T-helper 9 cell (primary cell): ENCODE results near the gene LSP1.

ENCODE experiments used
- DNase-seq: peaks from one replicate; pipeline ENCODE4 v3.0.0-alpha.2; 2020

LSP1 gene

GRCh38 chr11:1848640-1849430 is 4.0 kb upstream of the LSP1 start:
- DNase-seq: no peak

GRCh38 chr11:1851468-1852180 is 1.3 kb upstream of the LSP1 start:
- DNase-seq: no peak

GRCh38 chr11:1852271-1852876 is 510 bp upstream of the LSP1 start:
- no peak for DNase-seq

- DNase-seq: no peak
Measured at GRCh38 chr11:1853376-1854131, 670 bp downstream of the LSP1 start.

GRCh38 chr11:1854132-1854948 is 1.5 kb downstream of the LSP1 start:
- no peak for DNase-seq

GRCh38 chr11:1854949-1855885 is 2.3 kb downstream of the LSP1 start:
- no peak for DNase-seq

- no peak for DNase-seq
Measured at GRCh38 chr11:1855886-1856265, 3.0 kb downstream of the LSP1 start.

GRCh38 chr11:1856306-1857005 is 3.6 kb downstream of the LSP1 start:
- no peak for DNase-seq

GRCh38 chr11:1857064-1857463 is 4.2 kb downstream of the LSP1 start:
- DNase-seq: no peak

GRCh38 chr11:1858154-1858553 is 5.3 kb downstream of the LSP1 start:
- no peak for DNase-seq

GRCh38 chr11:1858576-1858975 is 5.7 kb downstream of the LSP1 start:
- DNase-seq: no peak

GRCh38 chr11:1859004-1859403 is 6.1 kb downstream of the LSP1 start:
- DNase-seq: no peak

- DNase-seq: no peak
Measured at GRCh38 chr11:1860108-1860507, 7.2 kb downstream of the LSP1 start.

GRCh38 chr11:1861435-1862411 is 8.8 kb downstream of the LSP1 start:
- DNase-seq: no peak

GRCh38 chr11:1862588-1863351 is 9.9 kb downstream of the LSP1 start:
- no peak for DNase-seq

- DNase-seq: no peak
Measured at GRCh38 chr11:1863352-1864216, 10.7 kb downstream of the LSP1 start.

- no peak for DNase-seq
Measured at GRCh38 chr11:1864231-1864630, 11.3 kb downstream of the LSP1 start.
